Ascending aorta (tissue), 2 donors: ENCODE results near the gene NDUFB11. TPM values are rescaled to one million over a fixed set of nuclear protein-coding genes. Genes with fewer than 3 reads are reported as not detected.

Experiments used
- DNase-seq, 2 donors: peaks; one replicate each; pipeline ENCODE4 v3.0.0-alpha.2; 2019; ENCODE audit warnings: low spot score in 2 of 2
- H3K27ac ChIP-seq, 2 donors: fragments of 200-600 bp; sonication (generic); one replicate each; pipeline ENCODE4 v1.5.1; 2016 to 2017; ENCODE audit warnings: mild to moderate bottlenecking in 1 of 2
- H3K27me3 ChIP-seq: fragments of 200-600 bp; sonication (generic); one replicate; pipeline ENCODE4 v1.5.1; 2017
- H3K36me3 ChIP-seq, 2 donors: fragments of 200-600 bp; sonication (generic); one replicate each; pipeline ENCODE4 v1.5.1; 2016
- H3K4me1 ChIP-seq, 2 donors: fragments of 200-600 bp; sonication (generic); one replicate each; pipeline ENCODE4 v1.5.1; 2016 to 2017; ENCODE audit warnings: mild to moderate bottlenecking in 1 of 2
- H3K4me3 ChIP-seq, 2 donors: fragments of 200-600 bp; sonication (generic); one replicate each; pipeline ENCODE4 v1.5.1; 2016 to 2017; ENCODE audit warnings: mild to moderate bottlenecking in 1 of 2
- H3K9me3 ChIP-seq, 2 donors: fragments of 200-600 bp; sonication (generic); one replicate each; pipeline ENCODE4 v1.5.1; 2016
- intact Hi-C: fragments of 100-400 bp; cut with DNase I; formaldehyde crosslinking; loops from one replicate; pipeline ENCODE4 v1.15.1; 2023
- total RNA-seq: library from RNA; depleted of rRNA; stranded (reverse); fragments of >200 nt; gene quantifications from one replicate; pipeline ENCODE4 v1.1.0, GENCODE V29; 2016
- TF ChIP-seq, protein P1 (sequence below), 3 experiments: fragments of 200-600 bp in 2 of 3; fragments of 450-650 bp in 1 of 3; sonication (generic) in 2 of 3; IDR thresholded peaks; one replicate each; pipeline ENCODE4 v1.5.1; 2016 to 2019; ENCODE audit warnings: antibody characterized with exemption in 3 of 3, mild to moderate bottlenecking in 1 of 3, moderate library complexity in 1 of 3

NDUFB11 gene
- total RNA-seq, 1 donor from 2014 or later, result 122 TPM

DNA sequence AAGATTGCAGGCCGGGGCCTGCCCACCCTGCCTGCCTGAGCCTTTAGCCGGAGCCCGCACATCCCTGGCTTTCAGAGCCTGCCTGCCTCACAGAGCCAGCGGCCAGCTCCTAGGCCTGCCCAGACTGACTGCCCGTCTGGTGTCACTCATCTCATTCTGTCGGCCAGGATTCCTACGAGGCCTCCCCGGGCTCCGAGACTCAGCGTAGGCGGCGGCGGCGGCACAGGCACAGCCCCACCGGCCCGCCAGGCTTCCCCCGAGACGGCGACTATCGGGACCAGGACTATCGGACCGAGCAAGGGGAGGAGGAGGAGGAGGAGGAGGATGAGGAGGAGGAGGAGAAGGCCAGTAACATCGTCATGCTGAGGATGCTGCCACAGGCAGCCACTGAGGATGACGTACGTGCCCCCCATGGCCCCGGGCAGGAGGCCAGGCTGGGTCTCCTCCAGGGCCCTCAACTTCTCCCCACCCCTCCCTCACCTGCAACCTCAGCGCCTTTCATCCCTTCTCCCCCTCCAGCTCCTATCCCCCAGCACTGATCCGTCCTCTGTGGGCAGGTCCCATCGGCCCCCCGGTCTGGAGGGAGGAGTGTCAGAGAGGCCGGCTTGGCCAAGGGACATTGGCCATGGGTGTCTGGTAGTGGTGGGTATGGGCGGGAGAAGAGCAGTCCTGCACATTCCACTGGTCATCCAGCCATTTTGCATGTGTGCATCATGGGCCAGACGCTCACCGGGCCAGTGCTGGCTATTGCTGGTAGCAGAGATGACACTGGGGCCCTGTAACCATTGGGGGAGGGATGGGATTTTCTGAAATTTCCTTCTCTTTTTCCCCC lies 26.6 kb upstream of the NDUFB11 start:
- Histone ChIP-seq H3K36me3 (peaks cover 35 to 57% of the 10 kb centered on the region in 2 donors), H3K27me3 (no peaks in the 10 kb centered on the region), H3K4me1 (no peaks in the 10 kb centered on the region), H3K9me3 (no peaks in the 10 kb centered on the region), H3K27ac (no peak overlapping the region), H3K4me3 (no peak overlapping the region)
- intact Hi-C loops, result no loop called here
- TF ChIP-seq, protein P1, sequence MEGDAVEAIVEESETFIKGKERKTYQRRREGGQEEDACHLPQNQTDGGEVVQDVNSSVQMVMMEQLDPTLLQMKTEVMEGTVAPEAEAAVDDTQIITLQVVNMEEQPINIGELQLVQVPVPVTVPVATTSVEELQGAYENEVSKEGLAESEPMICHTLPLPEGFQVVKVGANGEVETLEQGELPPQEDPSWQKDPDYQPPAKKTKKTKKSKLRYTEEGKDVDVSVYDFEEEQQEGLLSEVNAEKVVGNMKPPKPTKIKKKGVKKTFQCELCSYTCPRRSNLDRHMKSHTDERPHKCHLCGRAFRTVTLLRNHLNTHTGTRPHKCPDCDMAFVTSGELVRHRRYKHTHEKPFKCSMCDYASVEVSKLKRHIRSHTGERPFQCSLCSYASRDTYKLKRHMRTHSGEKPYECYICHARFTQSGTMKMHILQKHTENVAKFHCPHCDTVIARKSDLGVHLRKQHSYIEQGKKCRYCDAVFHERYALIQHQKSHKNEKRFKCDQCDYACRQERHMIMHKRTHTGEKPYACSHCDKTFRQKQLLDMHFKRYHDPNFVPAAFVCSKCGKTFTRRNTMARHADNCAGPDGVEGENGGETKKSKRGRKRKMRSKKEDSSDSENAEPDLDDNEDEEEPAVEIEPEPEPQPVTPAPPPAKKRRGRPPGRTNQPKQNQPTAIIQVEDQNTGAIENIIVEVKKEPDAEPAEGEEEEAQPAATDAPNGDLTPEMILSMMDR (IDR thresholded peaks at IDR 0.05), result no peak
- DNase-seq, result peak in 1 of 2 donors; percentile 61

DNA sequence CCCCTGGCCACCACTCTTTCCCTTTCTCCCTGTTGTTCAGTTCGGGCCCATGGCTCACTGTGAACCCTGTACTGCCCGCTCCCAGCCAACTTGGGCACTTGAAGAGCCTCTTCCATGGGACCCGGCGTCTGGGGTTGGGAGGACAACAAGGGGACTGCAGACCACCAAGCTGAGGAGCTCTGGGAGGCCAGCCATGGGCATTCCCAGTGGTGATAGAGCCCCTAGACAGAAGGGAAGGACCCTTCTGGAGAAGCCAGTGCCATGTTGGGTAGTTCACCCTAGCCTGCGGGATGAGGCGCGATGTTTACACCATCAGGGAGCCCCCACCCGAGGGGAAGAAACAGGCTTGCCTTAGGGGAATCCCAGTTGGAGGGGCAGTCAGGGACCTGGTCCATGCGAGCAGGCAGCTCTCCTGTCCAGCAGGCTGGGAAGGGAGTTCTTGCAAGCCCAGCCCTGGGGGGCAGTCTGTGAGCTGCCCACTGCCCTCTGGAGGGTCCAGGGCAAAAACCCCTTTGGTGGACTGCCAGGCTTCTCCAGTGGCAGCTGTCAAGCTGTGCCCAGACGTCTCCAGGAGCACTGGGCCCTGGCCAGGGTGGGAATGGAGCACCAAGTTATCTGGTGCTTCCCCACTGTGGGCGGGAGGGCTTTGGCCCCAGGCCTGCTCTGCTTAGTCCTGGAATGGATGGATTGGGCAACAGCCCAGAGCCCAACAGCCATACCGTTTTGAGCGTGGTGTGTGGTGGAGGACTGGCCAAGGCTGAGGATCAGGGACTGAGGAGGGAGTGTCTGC lies 25.4 kb upstream of the NDUFB11 start:
- Histone ChIP-seq H3K4me3 (no peak overlapping the region), H3K27ac (no peak overlapping the region), H3K4me1 (no peaks in the 10 kb centered on the region), H3K36me3 (peaks cover 25 to 45% of the 10 kb centered on the region in 2 donors), H3K9me3 (no peaks in the 10 kb centered on the region), H3K27me3 (no peaks in the 10 kb centered on the region)
- TF ChIP-seq, protein P1 (IDR thresholded peaks at IDR 0.05), result no peak
- intact Hi-C loops, result no loop called here
- DNase-seq, result peak in 1 of 2 donors; percentile 59

DNA sequence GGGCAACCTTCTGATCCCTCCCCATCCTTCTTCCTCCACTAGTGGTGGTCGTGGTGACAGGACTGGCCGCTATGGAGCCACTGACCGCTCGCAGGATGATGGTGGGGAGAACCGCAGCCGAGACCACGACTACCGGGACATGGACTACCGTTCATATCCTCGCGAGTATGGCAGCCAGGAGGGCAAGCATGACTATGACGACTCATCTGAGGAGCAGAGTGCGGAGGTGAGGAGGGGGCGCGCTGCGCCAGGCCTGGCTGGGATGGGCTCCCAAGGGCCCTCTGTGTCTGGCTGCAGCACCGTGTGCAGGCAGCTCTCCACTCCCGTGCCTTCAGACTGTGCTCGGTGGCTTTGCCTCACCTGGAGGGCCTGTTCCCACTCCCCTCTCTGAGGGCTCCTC lies 24.8 kb upstream of the NDUFB11 start:
- intact Hi-C loops, result no loop called here
- DNase-seq, result no peak
- TF ChIP-seq, protein P1 (IDR thresholded peaks at IDR 0.05), result no peak
- no peak overlapping the region for H3K27ac ChIP-seq
- no peak overlapping the region for H3K4me3 ChIP-seq
- H3K36me3 ChIP-seq, result peaks cover 25 to 40% of the 10 kb centered on the region in 2 donors
- no peaks in the 10 kb centered on the region for H3K27me3 ChIP-seq
- no peaks in the 10 kb centered on the region for H3K9me3 ChIP-seq
- H3K4me1 ChIP-seq, result no peaks in the 10 kb centered on the region

DNA sequence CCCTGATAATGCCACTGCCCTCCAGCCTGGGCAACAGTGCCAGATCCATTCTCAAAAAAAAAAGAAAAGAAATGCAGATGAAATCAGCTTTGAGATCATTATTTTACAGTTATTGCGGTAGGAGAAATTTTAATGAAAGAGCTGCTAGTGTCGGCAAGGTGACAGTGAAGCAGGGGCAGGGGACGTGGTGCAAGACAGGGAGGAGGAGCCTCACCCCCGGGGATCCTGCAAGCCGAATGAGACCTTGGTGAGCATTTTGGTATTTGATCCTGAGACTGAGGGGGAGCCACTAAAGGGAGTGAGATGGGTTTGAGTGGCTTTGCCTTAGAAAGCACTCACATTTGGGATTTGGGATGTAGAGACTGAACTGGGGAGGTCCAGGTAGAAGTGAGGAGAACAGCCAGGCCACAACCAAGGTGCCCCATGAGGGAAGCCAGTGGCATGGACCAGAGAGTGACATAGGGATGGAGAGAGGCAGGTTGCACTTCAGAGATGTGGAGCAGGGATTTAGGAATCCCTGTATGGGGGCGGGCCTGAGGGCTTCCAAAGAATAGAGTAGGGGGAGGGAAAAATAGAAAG lies 24.1 kb upstream of the NDUFB11 start:
- Histone ChIP-seq H3K36me3 (peaks cover 24 to 34% of the 10 kb centered on the region in 2 donors), H3K27me3 (no peaks in the 10 kb centered on the region), H3K27ac (no peak overlapping the region), H3K4me3 (no peak overlapping the region), H3K4me1 (no peaks in the 10 kb centered on the region), H3K9me3 (no peaks in the 10 kb centered on the region)
- TF ChIP-seq, protein P1 (IDR thresholded peaks at IDR 0.05), result no peak
- DNase-seq, result peak in 1 of 2 donors; percentile 34
- intact Hi-C loops, result no loop called here

DNA sequence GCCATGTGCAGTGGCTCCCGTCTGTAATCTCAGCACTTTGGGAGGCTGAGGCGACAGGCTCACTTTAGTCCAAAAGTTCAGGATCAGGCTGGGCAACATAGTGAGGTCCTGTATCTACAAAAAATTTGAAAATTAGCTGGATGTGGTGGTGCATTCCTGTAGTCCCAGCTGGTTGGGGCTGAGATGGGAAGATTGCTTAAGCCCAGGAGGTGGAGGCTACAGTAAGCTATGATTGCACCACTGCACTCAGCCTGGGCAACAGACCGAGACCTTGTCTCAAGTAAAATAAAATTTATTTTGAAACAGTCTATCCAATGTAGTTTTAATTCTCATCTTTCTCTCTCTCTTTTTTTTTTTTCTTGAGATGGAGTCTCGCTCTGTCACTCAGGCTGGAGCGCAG lies 21.6 kb upstream of the NDUFB11 start:
- Histone ChIP-seq H3K4me3 (no peak overlapping the region), H3K27me3 (no peaks in the 10 kb centered on the region), H3K4me1 (no peaks in the 10 kb centered on the region), H3K36me3 (peaks cover 10 to 12% of the 10 kb centered on the region in 2 donors), H3K9me3 (no peaks in the 10 kb centered on the region), H3K27ac (no peak overlapping the region)
- intact Hi-C loops, result no loop called here
- TF ChIP-seq, protein P1 (IDR thresholded peaks at IDR 0.05), result no peak
- peak in 1 of 2 donors; percentile 33 for DNase-seq
